ENCODE data around the gene SF1.
A peak's percentile ranks its signal among the peaks of the same experiment; 100 is the strongest.
"Not testable (repeated sequence)": the region's sequence is repeated elsewhere in the genome, so short reads cannot be mapped to it uniquely, and the experiment has no call there.

Gene SF1

GRCh38 chr11:64778473-64779298, at the start of gene SF1:
TSS of gene SF1 (minus strand) at chr11:64778542. CDS start at chr11:64778392, 150 bp downstream.
- DNase-seq = peak; percentile 97 to 100 (median 98)

GRCh38 chr11:64827451-64827839, 49.1 kb upstream of the SF1 start:
- DNase-seq = no peak

GRCh38 chr11:64826578-64827450, 48.5 kb upstream of the SF1 start:
- DNase-seq = no peak

GRCh38 chr11:64826062-64826461, 47.7 kb upstream of the SF1 start:
- DNase-seq = no peak

- DNase-seq = no peak
Measured at GRCh38 chr11:64823568-64824119, 45.3 kb upstream of the SF1 start.

GRCh38 chr11:64817476-64817875, 39.1 kb upstream of the SF1 start:
- no peak for DNase-seq

- DNase-seq = not testable (repeated sequence)
Measured at GRCh38 chr11:64815433-64815832, 37.1 kb upstream of the SF1 start.

GRCh38 chr11:64814712-64815187, 36.4 kb upstream of the SF1 start:
- no peak for DNase-seq

GRCh38 chr11:64813826-64814225, 35.5 kb upstream of the SF1 start:
- no peak for DNase-seq

GRCh38 chr11:64810891-64811272, 32.5 kb upstream of the SF1 start:
- peak in 1 of 4 experiments; percentile 35 for DNase-seq

GRCh38 chr11:64810271-64810890, 32.0 kb upstream of the SF1 start, which contains the start of gene MEN1:
TSS of gene MEN1 (minus strand) at chr11:64810551. CDS start at chr11:64810109, 442 bp downstream.
- DNase-seq = peak; percentile 48 to 67 (median 58)

GRCh38 chr11:64809781-64810241, 31.5 kb upstream of the SF1 start:
- DNase-seq = no peak

- no peak for DNase-seq
Measured at GRCh38 chr11:64805481-64805880, 27.1 kb upstream of the SF1 start.

GRCh38 chr11:64804346-64805210, 26.2 kb upstream of the SF1 start:
- DNase-seq = no peak

GRCh38 chr11:64803846-64804345, 25.6 kb upstream of the SF1 start:
- DNase-seq = no peak

GRCh38 chr11:64803158-64803845, 25.0 kb upstream of the SF1 start, which contains the start of gene MAP4K2:
TSS of gene MAP4K2 (minus strand) at chr11:64803214. CDS start at chr11:64803149, 65 bp downstream.
- DNase-seq = peak; percentile 63 to 84 (median 76)

- peak in 1 of 4 experiments; percentile 51 for DNase-seq
Measured at GRCh38 chr11:64802370-64803157, 24.2 kb upstream of the SF1 start.

- no peak for DNase-seq
Measured at GRCh38 chr11:64801561-64802369, 23.4 kb upstream of the SF1 start.

- no peak for DNase-seq
Measured at GRCh38 chr11:64801158-64801464, 22.8 kb upstream of the SF1 start.
